Daoy (cell line): Measurements from ENCODE around the gene KPNA4. TPM values are rescaled to one million over a fixed set of nuclear protein-coding genes. Genes with fewer than 3 reads are reported as not detected.
"Not testable (repeated sequence)": the region's sequence is repeated elsewhere in the genome, so short reads cannot be mapped to it uniquely, and the experiment has no call there.

Source experiments
- DNase-seq: peaks from one replicate; pipeline ENCODE4 v3.0.0-alpha.2; 2015; ENCODE audit warnings: low read depth
- total RNA-seq: library from RNA; depleted of rRNA; stranded (reverse); fragments of >200 nt; shearing (Covaris generic); gene quantifications from 2 replicates; pipeline ENCODE4 v1.2.3, GENCODE V29; 2014

KPNA4 gene
- total RNA-seq, 1 experiment from 2014 or later: 31.2 TPM

DNA sequence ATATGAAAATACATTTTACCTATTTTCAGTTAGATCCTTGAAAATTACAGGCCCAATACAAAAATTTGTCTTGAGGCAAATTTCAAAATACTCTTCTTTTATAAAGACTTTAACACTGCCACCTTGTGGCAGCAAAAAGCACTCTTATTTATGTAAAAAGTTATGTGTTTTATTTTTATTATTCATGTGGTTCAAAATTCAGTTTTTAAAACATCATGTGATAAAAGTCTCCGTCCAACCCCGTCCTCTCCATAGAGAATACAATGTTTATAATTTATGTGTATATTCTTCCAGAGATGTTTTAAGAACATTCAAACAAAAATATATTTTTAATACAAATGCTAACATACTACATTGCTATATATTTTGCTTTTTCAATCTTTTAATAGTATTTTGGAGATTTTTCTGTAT lies 78.9 kb downstream of the KPNA4 start:
- DNase-seq: no peak

DNA sequence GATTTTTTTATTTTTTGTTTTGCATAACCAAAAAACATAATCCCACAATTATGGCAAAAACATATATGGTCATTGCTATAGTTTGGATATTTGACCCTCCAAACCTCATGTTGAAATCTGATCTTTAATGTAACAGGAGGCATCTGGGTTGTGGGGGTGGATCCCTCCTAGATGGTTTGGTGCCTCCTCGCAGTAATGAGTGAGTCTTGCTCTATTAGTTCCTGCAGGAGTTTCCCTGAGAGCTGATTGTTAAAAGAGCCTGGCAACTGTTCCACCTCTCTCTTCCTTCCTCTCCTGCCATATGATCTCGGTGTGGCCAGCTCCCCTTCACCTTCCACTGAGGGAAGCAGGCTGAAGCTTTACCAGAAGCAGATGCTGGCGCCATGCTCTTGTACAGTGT lies 82.6 kb downstream of the KPNA4 start:
- no peak for DNase-seq

DNA sequence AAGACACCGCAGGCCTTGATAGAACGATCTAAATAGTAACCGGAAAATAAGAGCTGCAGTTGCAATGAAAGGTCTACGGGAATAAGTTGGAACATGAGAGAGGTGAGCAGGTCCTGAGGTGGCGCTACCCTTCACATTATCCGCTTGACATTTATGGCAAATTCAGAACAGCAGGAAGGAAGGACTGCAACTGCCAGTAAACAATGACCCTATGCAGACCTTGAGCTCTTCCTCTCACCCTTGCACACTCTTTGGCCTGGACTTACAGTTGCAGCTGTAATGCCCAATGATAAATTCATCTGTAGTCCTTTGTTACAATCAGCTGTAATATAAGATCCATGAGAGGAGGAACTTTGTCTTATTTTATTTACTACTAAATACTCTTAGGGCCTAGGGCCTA lies 83.5 kb downstream of the KPNA4 start:
- DNase-seq: no peak

DNA sequence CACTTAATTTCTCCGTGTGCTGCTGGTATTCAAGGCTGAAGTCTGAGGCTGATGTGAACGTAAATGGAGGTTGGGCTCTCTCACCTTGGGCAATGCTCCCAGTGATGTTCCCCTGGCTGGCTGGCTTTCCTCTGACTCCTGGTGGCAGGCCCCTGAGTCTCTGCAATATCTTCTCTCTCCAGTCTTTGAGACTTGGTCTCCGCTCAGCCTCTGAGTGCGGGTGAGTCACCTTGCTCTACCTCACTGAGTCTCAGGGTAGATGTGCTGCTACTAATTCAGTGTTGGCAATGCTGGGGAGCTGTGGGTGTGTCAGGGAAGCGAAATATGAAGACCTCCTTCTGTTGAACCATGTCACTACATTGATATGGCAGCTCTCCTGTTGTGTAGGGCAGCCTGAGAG lies 84.4 kb downstream of the KPNA4 start:
- peak; percentile 23 for DNase-seq

DNA sequence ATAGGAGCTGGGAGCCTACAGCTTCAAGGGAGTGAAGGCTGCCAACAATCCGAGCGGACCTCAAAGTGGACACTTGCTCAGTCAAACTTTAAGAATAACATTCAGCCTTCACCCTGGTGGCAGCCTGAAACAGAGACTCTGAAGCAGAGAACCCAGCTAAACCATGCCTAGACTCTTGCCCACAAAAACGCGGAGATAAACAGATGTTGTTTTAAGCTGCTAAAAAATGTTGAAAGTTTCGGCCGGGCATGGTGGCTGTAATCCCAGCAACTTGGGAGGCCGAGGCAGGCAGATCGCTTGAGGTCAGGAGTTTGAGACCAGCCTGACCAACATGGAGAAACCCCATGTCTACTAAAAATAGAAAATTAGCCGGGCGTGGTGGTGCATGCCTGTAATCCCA lies 86.0 kb downstream of the KPNA4 start:
- no peak for DNase-seq

DNA sequence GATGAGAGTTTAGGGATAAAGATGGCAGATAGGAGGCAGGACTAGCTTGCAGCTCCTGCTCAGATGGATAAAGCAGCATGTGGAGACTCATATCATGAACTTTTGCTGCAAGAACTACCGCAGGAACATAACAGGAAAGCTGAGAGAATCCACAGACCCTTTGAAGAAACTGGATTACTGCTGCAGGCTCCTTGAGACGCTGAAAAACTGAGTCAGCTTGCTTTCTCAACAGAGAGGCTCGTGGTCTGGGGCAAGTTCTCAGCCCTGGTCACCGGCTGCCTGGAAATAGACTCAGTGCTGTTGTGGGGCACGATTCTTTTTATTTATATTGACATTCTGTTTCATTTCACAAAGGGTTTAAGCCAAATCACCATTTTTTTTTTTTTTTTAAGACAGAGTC lies 87.0 kb downstream of the KPNA4 start:
- DNase-seq: no peak

DNA sequence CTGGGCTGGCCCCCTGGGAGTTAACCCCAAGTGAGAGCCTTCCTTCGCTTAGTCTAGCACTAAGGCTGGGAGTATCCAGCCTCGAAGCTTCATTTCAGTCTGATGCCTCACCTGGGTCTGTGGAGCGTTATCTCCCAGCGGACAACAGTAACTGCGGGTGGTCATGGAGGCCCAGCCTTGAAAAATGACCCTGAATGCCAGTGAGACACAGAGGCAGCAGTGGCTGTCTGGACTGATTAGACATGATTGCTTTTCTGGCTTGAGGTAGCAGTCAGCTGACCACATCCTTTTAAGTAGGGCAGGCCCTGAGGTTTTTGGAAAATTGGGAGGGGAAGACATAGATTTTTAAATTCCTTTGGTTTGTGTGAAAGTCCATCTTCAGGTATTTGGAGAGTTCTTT lies 87.6 kb downstream of the KPNA4 start:
- no peak for DNase-seq

DNA sequence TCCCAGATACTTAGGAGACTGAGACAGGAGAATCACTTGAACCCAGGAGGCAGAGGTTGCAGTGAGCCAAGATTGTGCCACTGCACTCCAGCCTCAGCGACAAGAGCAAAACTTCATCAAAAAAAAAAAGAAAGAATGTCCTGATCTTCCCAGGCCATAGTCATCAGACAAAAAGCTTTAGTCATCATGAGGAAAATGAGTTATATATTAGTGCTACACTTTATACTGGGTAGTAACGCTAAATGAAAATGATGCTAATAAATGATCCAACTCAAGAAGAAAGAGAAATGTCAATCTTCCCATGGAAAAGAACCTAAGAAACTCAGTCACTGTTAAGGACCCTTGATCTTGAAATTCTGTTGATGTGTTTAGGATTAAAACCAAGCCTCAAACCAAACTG lies 89.5 kb downstream of the KPNA4 start:
- DNase-seq: no peak

DNA sequence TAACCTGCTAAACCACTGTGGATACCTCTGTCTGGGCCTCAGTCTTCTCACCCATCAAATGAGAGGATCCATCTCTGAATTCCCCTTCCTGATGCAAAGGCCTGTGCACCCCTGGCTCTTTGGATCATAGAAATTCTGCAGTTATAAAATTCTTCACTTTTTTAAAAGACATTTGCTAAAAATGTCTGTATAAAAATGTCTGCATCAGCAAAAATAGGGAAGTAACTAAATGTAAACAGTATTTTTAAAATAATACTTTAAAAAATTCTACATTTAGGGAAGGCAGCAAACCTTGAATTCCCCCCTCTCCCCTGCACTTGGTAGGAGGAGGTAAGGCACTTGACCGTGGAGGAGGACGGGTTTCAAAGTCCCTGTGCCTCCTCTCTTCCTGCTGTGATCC lies 90.2 kb downstream of the KPNA4 start:
- DNase-seq: no peak

DNA sequence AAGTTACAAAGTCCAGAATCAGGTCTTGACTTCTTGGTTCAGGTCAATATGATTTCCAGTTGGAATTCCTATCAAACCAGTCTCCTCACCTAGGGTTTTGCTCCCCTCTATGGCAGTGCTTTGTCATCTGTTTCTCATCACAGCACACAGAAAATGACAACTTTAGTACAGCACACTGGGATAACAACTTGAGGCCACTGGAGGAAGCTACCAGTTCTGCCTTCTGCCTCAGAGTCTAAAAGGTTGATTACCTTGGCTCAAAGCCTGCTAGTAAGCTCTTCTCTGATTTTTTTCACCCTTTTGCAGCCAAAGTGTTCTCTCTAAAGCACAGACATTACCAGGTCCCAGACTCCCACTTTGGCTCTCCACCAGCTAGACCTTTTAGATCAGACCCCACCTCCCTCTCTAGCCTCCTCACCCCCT lies 90.9 kb downstream of the KPNA4 start:
- no peak for DNase-seq

DNA sequence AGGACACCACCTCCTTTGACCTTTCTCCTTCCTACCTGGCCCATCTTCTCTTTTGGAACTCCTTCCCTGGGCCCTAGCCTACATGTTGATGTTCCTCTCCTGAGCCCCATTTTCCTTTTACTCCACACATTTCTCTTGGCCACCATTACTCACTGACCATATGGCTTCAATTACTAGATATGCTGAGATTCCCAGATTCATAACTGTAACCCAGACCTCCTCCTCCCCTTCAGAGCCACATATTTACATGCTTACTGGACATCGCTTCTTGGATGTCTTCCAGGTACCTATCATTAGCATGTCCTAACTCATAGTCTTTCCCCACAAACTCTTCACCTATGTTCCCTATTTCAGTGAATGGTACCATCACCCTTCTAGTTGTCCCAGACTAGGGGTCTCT lies 91.4 kb downstream of the KPNA4 start:
- DNase-seq: peak; percentile 46

DNA sequence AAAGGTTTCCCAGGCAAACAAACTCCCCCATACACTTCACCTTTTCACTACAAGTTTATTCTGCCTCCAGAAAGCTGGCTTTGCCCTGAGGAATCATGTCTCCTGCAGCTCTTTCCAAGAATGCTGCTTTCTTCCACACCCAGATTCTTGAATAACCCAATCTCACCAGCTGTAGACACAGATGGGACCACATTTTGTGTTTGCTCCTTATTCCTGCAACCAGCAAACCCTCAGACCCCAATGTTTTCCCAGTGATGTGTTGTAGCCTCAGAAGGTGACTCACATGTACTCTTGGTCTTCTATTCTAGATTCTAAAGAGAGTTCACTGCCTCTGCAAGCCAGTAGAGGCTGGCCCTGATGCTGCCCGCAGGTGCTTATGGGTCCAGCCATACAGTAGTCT lies 92.2 kb downstream of the KPNA4 start:
- no peak for DNase-seq

DNA sequence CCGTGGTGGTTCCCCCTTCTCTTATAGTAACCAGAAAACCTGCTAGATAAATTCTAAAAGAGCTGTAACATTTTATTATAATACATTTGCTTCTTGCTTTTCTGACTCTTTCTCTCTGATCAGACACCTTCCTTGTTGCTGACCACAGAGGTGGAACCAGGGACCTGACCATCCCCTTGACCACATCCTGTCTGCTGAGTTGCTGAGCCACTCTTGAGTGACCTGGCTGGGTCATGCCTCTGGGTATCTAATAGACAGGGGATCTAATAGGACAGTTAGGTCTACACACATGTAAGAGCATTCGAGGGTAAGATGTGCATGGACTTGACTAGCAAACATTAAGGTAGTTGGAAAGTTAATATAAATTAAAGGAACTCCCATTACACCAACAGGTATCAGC lies 93.0 kb downstream of the KPNA4 start:
- no peak for DNase-seq

DNA sequence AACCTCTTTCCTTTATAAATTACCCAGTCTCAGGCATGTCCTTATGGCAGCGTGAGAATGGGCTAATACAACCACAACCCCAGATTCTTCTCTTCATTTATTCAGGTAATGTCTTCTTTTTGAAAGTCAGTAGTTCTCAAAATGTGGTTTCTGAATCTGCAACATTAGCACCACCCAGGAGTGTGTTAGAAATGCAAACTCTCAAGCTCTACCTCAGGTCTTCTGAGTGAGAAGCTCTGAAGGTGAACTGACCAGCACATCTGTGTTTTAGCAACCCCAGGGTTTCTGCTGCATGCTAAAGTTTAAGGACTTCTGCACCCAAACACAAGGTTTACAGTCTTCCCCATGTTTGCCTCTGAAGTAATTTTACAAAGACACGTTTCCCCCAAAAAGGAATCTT lies 93.5 kb downstream of the KPNA4 start:
- DNase-seq: no peak

DNA sequence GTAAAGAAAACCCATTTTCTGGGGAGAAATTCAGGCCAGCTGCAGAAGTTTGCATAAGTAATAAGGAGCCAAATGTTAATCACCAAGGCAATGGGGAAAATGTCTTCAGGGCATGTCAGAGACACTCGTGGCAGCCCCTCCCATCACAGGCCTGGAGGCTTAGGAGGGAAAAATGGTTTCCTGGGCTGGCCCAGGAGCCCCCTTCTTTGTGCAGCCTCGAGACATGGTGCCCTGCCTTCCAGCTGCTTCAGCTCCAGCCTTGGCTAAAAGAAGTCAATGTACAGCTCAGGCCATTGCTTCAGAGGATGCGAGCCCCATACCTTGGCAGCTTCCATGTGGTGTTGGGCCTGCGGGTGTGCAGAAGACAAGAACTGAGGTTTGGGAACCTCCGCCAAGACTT lies 95.2 kb downstream of the KPNA4 start:
- DNase-seq: no peak

DNA sequence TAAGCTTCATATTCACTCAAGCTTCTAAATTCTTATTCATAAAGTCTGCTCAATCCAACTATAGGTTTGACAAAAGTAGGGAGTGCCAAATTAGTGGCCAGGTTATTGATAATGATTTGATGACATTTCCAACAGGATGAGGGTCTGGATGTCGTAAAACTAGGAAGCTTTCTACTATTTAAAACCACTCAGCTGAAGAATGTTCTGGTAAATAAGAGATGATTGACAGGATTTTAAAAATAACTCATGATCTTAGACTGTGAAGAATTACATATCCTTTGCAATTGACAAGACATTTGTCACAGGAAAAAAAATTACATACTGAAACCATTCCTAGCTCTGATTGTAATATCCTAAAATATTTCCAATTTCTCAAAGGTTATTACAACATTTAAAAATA lies 100.4 kb downstream of the KPNA4 start:
- DNase-seq: no peak

DNA sequence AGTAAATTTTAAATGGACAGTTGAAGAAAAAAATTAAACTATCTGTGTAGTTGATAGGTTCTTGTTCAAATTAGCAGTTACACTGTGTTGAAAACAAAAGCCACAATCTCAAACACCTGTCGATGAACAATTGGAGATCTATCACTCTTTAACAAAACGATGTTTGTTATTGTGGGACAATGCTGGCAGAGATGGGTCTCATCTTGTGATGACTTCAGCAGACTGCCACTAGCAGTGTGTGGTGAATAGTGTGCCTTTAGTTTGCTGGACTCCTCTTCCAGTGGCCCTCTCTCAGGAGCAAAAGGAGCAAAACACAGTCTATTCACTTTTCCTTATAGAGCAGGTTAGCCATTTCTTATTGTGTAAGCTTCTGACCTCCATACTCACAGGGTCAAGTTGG lies 101.0 kb downstream of the KPNA4 start:
- DNase-seq: no peak

DNA sequence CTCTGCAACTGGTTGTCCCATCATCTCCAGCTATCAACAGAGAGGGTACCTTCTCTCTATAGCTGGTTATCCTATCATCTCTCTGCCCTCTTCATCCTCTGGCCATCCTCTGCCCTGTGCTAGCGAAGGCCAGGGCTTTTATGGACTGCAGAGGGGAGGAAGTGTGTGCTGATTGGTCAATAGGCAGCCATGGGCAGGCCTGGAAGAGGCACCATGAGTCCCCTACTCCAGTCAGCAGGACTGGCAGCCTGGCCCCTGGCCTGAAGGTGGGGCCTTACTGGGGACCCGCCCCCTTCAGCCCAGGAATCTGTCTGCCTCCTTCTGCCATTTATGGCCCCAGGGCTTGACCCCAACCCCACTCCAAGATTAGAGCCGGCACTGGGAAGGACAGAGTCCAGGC lies 105.3 kb downstream of the KPNA4 start:
- DNase-seq: no peak

DNA sequence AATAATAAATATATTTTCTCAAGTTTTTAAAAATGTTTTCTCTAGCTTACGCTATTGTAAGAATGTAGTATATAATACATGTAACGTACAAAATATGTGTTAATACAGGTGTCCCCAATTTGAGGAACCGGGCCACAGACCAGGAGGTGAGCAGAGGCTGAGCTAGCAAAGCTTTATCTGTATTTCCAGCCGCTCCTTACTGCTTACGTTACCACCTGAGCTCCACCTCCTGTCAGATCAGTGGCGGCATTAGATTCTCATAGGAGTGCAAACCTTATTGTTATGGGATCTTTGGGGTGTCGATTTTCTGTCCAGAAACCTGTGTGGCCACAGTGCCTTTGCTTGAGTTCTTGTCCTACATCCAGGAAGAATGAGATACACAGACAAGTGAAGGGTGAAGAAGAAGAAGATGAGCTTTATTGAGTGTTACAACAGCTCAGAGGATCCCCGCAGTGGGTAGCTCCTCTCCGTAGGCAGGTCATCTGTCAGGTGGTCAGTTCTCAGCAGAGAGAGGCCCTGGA lies 105.9 kb downstream of the KPNA4 start:
- no peak for DNase-seq

DNA sequence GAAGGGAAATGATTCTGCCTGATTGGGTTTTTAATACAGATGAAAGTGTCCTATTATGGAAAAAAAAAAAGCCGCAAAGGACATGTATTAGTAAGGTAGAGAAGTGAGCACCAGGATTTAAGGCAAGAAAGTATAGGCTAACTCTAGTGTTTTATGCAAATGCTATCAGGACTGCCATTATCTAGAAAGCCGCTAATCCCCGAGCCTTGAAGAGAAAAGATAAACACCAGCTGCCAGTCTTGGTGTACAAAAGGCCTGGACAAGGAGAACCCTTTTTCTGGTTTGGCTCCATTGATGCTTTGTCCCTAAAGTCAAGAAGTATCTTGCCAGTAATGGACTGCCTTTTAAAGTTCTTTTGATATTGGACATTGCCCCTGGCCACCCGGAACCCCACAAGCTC lies 107.2 kb downstream of the KPNA4 start:
- DNase-seq: no peak

DNA sequence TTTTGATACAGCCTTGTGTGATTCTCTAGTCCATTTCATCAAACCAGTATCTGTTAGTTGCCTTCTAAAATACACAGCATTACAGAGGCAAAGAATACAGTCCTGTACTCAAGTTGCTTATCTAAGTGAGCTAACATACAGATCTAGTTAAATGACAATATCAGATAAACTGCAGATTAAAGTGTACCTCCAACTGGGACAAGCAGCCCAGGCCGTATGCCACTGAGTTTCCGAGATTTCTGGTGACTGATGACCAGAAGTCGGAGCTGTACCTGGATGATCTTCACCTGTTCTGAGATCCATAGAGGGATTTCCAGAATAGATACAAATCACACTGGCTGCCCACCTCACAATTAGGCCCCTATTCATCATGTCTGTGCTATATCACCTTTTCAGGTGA lies 109.5 kb downstream of the KPNA4 start:
- no peak for DNase-seq

DNA sequence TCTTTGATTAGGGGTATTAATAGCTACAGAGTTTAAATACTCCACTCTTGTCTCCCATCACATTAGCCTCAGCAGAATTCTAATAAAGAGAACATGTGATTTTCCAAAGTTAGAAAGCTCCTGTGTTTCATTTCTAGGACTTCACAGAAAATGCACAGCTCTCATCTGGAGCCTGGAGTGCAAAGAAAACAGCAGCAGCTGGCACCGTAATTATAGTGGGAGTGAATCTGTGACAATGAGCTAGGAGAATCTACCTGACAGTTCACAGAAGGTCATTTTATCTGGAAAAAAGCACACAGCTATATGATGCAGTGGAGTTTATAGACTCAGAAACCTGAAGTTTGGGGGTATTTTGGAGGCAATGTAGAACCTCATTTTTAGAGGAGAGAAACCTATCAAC lies 110.4 kb downstream of the KPNA4 start:
- DNase-seq: no peak

DNA sequence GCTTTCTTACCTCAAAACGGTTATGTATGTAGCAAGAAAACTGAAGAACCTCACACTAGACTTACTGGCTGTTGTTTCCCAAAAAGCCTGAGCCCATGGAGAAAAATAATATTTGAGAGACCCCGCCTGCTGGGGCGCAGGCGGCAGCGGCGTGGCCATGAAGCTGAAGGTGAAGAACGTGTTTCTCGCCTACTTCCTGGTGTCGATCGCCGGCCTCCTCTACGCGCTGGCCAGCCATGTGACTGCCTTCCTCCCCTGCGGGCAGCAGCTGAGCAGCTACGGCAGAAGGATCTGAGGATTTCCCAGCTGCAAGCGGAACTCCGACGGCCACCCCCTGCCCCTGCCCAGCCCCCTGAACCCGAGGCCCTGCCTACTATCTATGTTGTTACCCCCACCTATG lies 113.1 kb downstream of the KPNA4 start:
- not testable (repeated sequence) for DNase-seq

DNA sequence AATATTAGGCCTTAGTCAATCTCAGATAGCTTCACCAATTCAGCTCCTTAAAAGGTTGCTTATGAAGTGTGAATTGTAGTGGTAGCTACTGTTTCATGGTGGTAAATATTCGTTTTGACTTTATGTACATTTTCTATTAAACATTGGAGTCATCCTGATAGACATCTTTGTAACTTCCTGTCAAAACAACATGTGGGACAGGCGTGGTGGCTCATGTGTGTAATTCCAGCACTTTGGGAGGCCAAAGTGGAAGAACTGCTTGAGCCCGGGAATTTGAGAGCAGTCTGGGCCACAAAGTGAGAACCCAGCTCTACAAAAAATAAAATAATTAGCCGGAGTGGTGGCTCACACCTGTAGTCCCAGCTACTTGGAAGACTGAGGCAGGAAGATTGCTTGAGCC lies 113.8 kb downstream of the KPNA4 start:
- DNase-seq: peak; percentile 17

DNA sequence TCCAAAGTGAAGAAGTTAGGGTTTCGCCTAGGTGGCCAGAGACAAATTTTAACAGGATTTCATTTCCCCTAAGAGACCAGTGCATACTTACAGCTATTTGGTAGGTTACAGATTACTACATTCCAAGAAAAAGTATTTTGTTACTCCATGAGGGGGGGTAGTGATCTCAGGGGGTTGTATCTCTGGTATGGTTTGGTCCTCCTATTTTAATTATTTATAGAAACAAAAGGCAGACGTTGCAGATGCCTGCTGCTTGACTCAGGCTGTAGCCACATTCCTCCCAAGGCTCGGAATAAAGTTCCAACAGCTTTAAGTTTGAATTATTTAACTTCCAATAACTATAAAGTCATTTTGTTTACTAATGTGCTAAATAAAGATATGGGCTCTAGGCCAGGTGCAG lies 114.5 kb downstream of the KPNA4 start:
- DNase-seq: no peak
